NK-92 treated with Interleukin-12 subunit alpha and Interleukin-12 subunit beta, amount 100 ng/mL, for 24 hours (cell line): ENCODE data around the gene CEP128.
A peak's percentile ranks its signal among the peaks of the same experiment; 100 is the strongest.
"Not testable (repeated sequence)": the region's sequence is repeated elsewhere in the genome, so short reads cannot be mapped to it uniquely, and the experiment has no call there.

ENCODE experiments used
- DNase-seq: peaks from one replicate; lab custom pipeline; 2025; lab: John Stamatoyannopoulos, UW

Gene CEP128

GRCh38 chr14:80953211-80953610 is 11.7 kb upstream of the CEP128 start:
- not testable (repeated sequence) for DNase-seq

- DNase-seq: no peak
Measured at GRCh38 chr14:80951491-80951890, 10.0 kb upstream of the CEP128 start.

GRCh38 chr14:80948291-80948690 is 6.8 kb upstream of the CEP128 start:
- DNase-seq: no peak

- DNase-seq: no peak
Measured at GRCh38 chr14:80946797-80947196, 5.3 kb upstream of the CEP128 start.

GRCh38 chr14:80946187-80946586 is 4.6 kb upstream of the CEP128 start:
- DNase-seq: no peak

GRCh38 chr14:80944861-80945617 is 3.5 kb upstream of the CEP128 start:
- DNase-seq: no peak

GRCh38 chr14:80942191-80942600 is 658 bp upstream of the CEP128 start:
- DNase-seq: no peak

GRCh38 chr14:80940146-80940545 is 1.4 kb downstream of the CEP128 start:
- no peak for DNase-seq

GRCh38 chr14:80933686-80934085 is 7.9 kb downstream of the CEP128 start:
- DNase-seq: no peak

- DNase-seq: no peak
Measured at GRCh38 chr14:80933282-80933681, 8.3 kb downstream of the CEP128 start.

GRCh38 chr14:80930836-80931389 is 10.6 kb downstream of the CEP128 start:
- DNase-seq: peak; percentile 57

- no peak for DNase-seq
Measured at GRCh38 chr14:80930095-80930494, 11.4 kb downstream of the CEP128 start.

- no peak for DNase-seq
Measured at GRCh38 chr14:80927083-80927989, 14.2 kb downstream of the CEP128 start.

- DNase-seq: no peak
Measured at GRCh38 chr14:80926397-80927082, 15.0 kb downstream of the CEP128 start.

GRCh38 chr14:80924365-80925103 is 17.0 kb downstream of the CEP128 start:
- no peak for DNase-seq

- DNase-seq: no peak
Measured at GRCh38 chr14:80923368-80923767, 18.2 kb downstream of the CEP128 start.

GRCh38 chr14:80919622-80920021 is 21.9 kb downstream of the CEP128 start:
- no peak for DNase-seq

- DNase-seq: not testable (repeated sequence)
Measured at GRCh38 chr14:80912013-80912412, 29.5 kb downstream of the CEP128 start.

- no peak for DNase-seq
Measured at GRCh38 chr14:80906946-80907345, 34.6 kb downstream of the CEP128 start.

- no peak for DNase-seq
Measured at GRCh38 chr14:80906336-80906735, 35.2 kb downstream of the CEP128 start.

- no peak for DNase-seq
Measured at GRCh38 chr14:80902608-80903007, 38.9 kb downstream of the CEP128 start.
